Measurements from ENCODE around the gene DOCK3.
"Not testable (repeated sequence)": the region's sequence is repeated elsewhere in the genome, so short reads cannot be mapped to it uniquely, and the experiment has no call there.

DOCK3 gene

DNA sequence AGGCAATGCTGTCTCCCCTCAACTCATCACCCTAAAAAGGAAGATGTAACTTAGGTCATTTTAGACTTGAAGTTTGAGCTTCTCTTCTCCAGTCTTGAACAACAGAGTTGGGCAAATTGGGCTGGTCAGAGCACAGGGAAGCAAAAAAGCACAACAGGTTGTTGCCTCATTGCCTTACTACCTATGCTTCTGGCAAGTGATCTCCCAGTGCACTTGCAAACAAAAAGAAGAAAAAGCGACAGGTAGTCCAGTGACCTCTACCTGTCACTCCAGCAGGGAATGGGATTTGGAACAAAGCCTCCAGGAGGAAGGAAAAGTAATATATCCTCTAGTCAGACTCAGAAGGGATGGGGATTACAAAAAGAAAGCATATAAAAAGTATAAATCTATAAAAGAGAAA, 550.1 kb downstream of the DOCK3 start:
- no peak for DNase-seq (ENCODE audit: low read depth)

GRCh38 chr3:51242939-51243338, 568.2 kb downstream of the DOCK3 start:
- no peak for DNase-seq (ENCODE audit: low read depth)

DNA sequence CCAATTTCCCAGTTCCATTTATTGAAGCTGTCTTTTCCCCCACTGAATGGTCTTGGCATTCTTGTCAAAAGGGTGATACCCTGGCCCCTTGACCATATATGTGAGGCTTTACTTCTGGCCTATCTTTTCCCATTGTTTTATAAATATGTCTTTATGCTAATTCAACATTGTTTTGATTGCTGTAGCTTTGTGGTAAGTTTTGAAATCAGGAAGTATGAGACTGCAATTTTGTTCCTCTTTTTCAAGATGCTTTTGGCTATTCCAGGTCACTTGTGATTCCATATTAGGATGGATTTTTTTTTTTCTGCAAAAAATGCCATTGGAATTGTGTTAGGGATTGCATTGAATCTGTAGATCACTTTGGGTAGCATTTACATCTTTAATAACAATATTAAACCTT, 569.2 kb downstream of the DOCK3 start:
- DNase-seq (ENCODE audit: low read depth) = no peak

GRCh38 chr3:51245867-51246266, 571.1 kb downstream of the DOCK3 start:
- DNase-seq (ENCODE audit: low read depth) = no peak

GRCh38 chr3:51257870-51258269, 583.1 kb downstream of the DOCK3 start:
- no peak for DNase-seq (ENCODE audit: low read depth)

DNA sequence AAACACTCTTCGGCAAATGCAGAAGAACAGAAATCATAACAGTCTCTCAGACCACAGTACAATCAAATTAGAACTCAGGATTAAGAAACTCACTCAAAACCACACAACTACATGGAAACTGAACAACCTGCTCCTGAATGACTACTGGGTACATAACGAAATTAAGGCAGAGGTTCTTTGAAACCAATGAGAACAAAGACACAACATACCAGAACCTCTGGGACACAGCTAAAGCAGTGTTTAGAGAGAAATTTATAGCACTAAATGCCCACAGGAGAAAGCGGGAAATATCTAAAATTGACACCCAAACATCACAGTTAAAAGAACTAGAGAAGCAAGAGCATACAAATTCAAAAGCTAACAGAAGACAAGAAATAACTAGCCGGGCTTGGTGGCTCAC, 589.4 kb downstream of the DOCK3 start:
- DNase-seq (ENCODE audit: low read depth) = not testable (repeated sequence)

DNA sequence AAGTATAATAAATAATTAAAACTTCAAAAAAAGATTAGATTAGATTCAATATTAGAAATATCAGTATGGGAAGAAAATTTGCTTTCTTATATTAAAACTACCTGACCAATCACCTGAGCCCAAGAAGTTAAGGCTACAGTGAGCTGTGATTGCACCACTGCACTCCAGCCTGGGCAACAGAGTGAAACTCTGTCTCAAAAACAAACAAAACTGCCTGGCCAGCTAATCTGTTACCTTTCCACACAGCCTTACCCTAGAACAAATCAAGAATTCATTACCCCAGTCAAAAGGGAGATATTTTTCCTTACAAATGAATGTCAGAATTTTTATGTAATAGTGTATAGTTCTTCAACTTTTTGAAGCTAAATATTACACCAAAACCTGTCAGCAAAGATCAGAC, 593.4 kb downstream of the DOCK3 start:
- no peak for DNase-seq (ENCODE audit: low read depth)

DNA sequence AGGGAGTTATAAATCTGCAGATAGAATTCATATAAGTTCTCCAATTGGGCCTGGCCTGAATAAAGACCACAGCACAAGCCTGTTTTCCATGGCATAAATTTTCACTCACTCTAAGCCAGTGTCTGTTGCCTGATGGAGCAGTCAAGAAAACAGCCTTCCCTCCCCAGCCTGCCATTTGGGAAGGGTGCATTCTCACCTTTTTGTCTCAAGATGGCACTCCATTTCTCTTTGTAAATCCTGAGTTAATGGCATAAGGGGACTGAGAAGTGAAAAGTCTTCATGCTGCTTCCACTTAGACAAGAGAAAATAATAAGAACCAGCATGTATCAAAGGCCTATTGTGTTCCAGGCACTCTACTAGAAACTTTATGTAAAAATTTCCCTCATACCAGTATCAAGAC, 594.7 kb downstream of the DOCK3 start:
- no peak for DNase-seq (ENCODE audit: low read depth)

DNA sequence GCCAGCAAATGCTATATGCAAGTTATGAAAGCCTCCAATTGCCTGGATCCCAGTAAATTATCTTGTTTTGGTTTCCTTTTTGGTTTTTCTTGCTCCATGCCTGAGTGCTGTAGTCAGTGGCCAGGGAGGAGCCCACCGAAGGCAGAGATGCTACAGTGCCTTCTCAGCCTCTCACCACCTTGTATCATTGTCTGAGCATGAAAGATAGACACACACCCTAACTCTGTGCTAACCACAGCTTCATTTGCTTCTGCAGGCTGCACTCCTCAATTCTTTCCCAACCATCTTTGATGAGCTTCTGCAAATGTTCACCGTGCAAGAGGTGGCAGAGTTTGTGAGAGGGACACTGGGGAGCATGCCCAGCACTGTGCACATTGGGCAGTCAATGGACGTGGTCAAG, 595.8 kb downstream of the DOCK3 start:
- DNase-seq (ENCODE audit: low read depth) = no peak

DNA sequence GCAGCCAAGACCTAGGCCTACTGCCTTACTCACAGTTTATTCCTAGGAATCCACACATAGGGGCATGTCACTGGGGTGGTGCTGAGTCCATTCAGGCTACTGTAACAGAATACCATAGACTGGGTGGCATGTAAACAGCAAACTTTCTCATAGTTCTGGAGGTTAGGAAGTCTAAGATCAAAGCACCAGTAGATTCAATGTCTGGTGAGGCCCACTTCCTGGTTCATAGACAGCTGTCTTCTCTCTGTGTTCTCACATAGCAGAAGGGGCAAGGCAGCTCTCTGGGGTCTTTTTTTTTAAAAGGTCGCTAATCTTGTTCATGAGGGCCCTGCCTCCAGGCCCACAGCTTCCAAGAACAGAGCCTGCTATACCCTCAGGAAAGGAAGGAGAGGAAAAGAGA, 596.4 kb downstream of the DOCK3 start:
- no peak for DNase-seq (ENCODE audit: low read depth)

- DNase-seq (ENCODE audit: low read depth) = no peak
These were observed 599.3 kb downstream of the DOCK3 start for GRCh38 chr3:51274052-51274451.

DNA sequence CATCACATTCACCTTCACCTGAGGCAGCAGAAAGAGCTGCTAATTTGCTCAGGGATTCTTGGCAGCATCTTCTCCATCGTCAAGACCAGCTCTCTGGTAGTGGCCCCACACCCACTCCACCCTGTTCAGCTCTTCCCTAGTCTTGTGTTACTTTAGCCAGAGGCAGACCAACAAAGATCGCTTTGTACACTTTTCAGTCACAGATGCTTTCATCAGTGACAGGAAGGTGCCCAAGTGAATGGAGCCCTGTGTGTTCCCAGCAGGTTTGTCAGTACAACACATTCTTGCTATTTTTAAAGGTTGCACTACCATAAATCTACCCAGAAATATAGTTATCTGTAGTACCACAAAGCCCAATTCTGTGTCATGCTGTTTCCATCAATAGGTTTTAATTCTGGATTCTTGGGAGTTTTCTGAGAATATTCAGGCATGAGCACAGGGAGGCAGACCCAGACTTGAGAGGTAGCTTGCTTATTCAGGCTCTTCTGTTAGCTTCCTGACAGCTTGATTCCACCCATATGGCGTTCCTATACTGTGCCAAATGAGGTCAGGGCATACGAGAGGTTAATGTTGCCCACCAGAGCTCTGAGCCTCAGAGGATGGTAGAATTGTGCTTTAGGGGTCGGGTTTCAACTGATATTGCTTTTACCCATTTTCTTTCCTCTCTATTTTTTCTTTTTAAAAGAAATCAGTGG, 600.5 kb downstream of the DOCK3 start:
- DNase-seq (ENCODE audit: low read depth) = no peak

- no peak for DNase-seq (ENCODE audit: low read depth)
These were observed 601.3 kb downstream of the DOCK3 start for GRCh38 chr3:51276046-51276445.

GRCh38 chr3:51279448-51279847, 604.7 kb downstream of the DOCK3 start:
- DNase-seq (ENCODE audit: low read depth) = no peak

- no peak for DNase-seq (ENCODE audit: low read depth)
These were observed 605.4 kb downstream of the DOCK3 start for GRCh38 chr3:51280176-51280575.

DNA sequence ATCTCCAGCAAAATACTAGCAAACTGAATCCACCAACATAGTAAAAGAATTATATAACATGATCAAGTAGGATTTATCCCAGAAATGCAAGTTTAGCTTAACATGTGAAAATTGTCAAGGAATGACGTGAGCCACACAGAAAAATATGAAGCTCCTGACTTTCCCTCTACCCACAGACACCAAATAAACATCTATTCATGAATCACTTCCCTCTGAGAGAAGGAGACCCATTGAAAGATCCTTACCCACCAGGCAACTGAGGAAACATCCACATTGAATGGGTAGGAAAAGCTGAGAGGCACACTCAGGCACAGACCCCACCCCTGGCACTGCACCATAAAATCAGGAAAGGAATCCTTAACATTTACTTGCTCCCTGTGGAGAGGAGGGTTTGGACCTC, 608.2 kb downstream of the DOCK3 start:
- peak; percentile 48 for DNase-seq (ENCODE audit: low read depth)

DNA sequence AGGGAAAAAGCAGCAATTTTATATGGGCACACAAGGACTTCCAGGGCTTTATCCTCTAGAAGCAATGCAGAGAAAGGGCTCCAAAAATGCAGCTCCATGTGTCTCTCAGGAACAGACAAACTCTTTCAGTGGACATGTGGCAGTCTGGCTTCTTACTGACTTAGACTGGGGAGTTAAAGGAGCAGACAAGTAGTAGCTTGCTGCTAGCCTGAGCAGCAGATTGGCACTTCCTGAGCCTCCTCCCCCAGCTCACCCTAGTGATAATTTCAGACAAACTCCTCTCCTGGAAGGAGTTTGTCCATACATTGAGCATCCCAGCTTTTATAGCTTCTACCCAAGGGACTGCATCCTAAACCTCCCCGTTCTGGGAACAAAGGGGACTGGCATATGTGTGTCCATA, 608.7 kb downstream of the DOCK3 start:
- no peak for DNase-seq (ENCODE audit: low read depth)

GRCh38 chr3:51295625-51296024, 620.9 kb downstream of the DOCK3 start:
- no peak for DNase-seq (ENCODE audit: low read depth)

DNA sequence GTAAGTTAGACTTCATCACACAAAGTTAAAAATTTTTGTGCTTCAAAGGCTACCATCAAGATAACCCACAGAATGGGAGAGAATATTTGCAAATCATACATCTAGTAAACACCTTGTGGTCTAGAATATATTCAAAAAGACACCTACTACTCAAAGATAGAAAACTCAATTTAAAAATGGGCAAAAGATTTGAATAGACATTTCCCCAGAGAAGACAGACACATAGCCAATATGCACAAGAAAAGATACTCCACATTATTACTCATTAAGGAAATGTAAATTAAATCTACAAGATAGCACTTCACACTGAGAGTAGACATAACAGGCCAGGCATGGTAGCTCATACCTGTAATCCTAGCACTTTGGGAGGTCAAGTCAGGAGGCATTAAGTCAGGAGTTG, 622.6 kb downstream of the DOCK3 start:
- DNase-seq (ENCODE audit: low read depth) = no peak

GRCh38 chr3:51304230-51304629, 629.5 kb downstream of the DOCK3 start:
- no peak for DNase-seq (ENCODE audit: low read depth)

DNA sequence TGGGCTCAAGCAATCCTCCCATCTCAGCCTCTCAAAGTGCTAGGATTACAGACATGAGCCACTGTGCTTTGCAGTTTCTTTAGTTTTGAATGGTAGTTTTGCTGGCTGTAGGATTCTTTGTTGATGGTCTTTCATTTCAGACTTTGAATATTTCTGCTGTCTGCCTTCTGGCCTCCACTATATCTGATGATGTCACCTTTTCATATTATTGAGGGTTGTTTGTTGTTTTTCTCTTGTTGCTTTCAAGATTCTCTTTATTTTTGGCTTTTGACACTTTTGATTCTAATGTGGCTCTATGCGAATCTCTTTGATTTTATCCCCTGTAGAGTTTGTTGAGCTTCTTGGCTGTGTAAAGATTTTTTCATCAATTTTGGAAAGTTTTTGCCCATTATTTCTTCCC, 631.4 kb downstream of the DOCK3 start:
- no peak for DNase-seq (ENCODE audit: low read depth)

DNA sequence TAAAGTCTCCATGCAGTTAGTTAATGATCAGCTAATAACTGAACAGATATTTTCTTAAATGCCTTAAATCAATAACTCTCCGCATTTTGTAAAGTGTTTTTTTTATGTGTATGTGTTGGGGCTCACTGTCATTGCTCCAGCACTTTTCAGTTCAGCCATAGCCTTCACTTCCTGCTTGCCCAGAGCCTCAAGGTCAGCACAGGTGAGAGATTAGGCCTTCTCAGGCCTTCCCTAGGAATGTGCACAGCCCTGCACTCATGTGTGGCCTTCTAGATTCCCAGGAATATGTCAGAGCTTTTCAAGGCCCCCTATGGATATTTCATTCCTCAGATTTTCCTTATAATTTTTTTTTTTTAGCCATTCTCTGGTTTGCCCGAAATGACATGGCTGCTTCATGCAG, 632.7 kb downstream of the DOCK3 start:
- no peak for DNase-seq (ENCODE audit: low read depth)

DNA sequence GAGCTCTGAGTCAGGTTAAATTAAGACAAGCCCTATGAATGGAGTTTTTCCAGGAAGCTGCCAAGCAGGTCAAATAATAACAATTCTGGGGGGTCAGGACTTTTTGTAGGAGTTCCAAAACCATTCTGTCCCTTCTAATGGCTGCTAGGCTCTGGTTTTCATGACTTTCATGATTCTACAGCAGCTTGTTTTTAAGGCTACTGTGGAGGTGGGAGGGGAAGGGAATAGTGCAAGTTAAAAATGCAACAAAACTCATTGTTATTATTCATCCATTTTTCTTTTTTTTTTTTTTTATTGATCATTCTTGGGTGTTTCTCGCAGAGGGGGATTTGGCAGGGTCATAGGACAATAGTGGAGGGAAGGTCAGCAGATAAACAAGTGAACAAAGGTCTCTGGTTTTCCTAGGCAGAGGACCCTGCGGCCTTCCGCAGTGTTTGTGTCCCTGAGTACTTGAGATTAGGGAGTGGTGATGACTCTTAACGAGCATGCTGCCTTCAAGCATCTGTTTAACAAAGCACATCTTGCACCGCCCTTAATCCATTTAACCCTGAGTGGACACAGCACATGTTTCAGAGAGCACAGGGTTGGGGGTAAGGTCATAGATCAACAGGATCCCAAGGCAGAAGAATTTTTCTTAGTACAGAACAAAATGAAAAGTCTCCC, 633.3 kb downstream of the DOCK3 start:
- not testable (repeated sequence) for DNase-seq (ENCODE audit: low read depth)

- DNase-seq (ENCODE audit: low read depth) = no peak
These were observed 636.3 kb downstream of the DOCK3 start for GRCh38 chr3:51311055-51311454.
